Upper lobe of left lung (tissue), 6 donors: ENCODE measurements around the gene CAPN9. TPM values are rescaled to one million over a fixed set of nuclear protein-coding genes. Genes with fewer than 3 reads are reported as not detected.
A peak's percentile ranks its signal among the peaks of the same experiment; 100 is the strongest.
"Not testable (repeated sequence)": the region's sequence is repeated elsewhere in the genome, so short reads cannot be mapped to it uniquely, and the experiment has no call there.

Experiments
- ATAC-seq, 2 donors: fragments of 200-7000 bp; cut with Tn5 transposase; one replicate each; pipeline ENCODE4 v1.9.1; 2022; ENCODE audit warnings: mild to moderate bottlenecking in 2 of 2, moderate library complexity in 2 of 2; ENCODE audit not compliant: low FRiP score in 2 of 2
- DNase-seq, 2 donors: peaks; one replicate each; pipeline ENCODE4 v3.0.0-alpha.2; 2019 to 2020
- H3K27ac ChIP-seq, 4 donors: fragments of 200-600 bp; sonication (generic); one replicate each; pipeline ENCODE4 v1.5.1; 2016 to 2019
- H3K27me3 ChIP-seq, 4 donors: fragments of 200-600 bp; sonication (generic); one replicate each; pipeline ENCODE4 v1.5.1; 2017 to 2019
- H3K36me3 ChIP-seq, 4 donors: fragments of 200-600 bp; sonication (generic); one replicate each; pipeline ENCODE4 v1.5.1; 2016 to 2019
- H3K4me1 ChIP-seq, 4 donors: fragments of 200-600 bp; sonication (generic); one replicate each; pipeline ENCODE4 v1.5.1; 2018 to 2019
- H3K4me3 ChIP-seq, 4 donors: fragments of 200-600 bp; sonication (generic); one replicate each; pipeline ENCODE4 v1.5.1; 2017 to 2019; ENCODE audit warnings: mild to moderate bottlenecking in 2 of 4, moderate library complexity in 1 of 4
- H3K9me3 ChIP-seq, 4 donors: fragments of 200-600 bp; sonication (generic); one replicate each; pipeline ENCODE4 v1.5.1; 2018 to 2019
- CTCF ChIP-seq, 6 experiments: fragments of 450-650 bp in 4 of 6; fragments of 200-600 bp in 2 of 6; sonication (generic) in 2 of 6; IDR thresholded peaks; one replicate each; pipeline ENCODE4 v1.5.1; 2016 to 2019; ENCODE audit warnings: antibody characterized with exemption in 6 of 6
- EP300 ChIP-seq, 4 donors: sonication (generic); formaldehyde crosslinking; IDR thresholded peaks; one replicate each; pipeline ENCODE4 v1.5.1; 2017; ENCODE audit warnings: antibody characterized with exemption in 4 of 4, control low read depth in 2 of 4
- POLR2A ChIP-seq, 4 donors: fragments of 450-650 bp; IDR thresholded peaks; one replicate each; pipeline ENCODE4 v1.5.1; 2016 to 2017; ENCODE audit warnings: antibody characterized with exemption in 4 of 4, mild to moderate bottlenecking in 2 of 4
- POLR2AphosphoS5 ChIP-seq, 2 donors: sonication (generic); formaldehyde crosslinking; IDR thresholded peaks; one replicate each; pipeline ENCODE4 v1.5.1; 2017; ENCODE audit warnings: antibody characterized with exemption in 2 of 2
- WGBS, 2 donors: methylation state at CpG; one replicate each; pipeline ENCODE4 v1.1.5; 2017 to 2018; 5-methylcytosine and 5-hydroxymethylcytosine counted together
- total RNA-seq, 6 donors: library from RNA; depleted of rRNA in 4 of 6; stranded (reverse); fragments of >200 nt in 4 of 6; gene quantifications; one replicate each; pipeline versions ENCODE4 v1.1.0 to v1.2.1, GENCODE V29; 2016 to 2021
- donor health status: DM: no; HTN: no; CAD: no; lungs with moderate emphysema.
- donor health status: DM: no; HTN: yes; CAD: no; lungs with severe emphysema.

The CAPN9 gene
- total RNA-seq, 6 donors from 2014 or later, result 8.0 to 29.0 (median 19.6) TPM

- WGBS, 2 donors, result 31 to 47% methylated on average over 8 to 22 of the region's 24 CpGs
These were observed 33.0 kb upstream of the CAPN9 start, which contains the start of gene AGT for GRCh38 chr1:230713915-230714764. Gene AGT (minus strand): TSS chr1:230714122. CDS start chr1:230710823, 3,299 bp downstream.

GRCh38 chr1:230715510-230715909, 31.7 kb upstream of the CAPN9 start:
- DNase-seq (no peak), ATAC-seq (no peak)
- Histone ChIP-seq H3K27me3 (no peaks in the 10 kb centered on the region), H3K36me3 (no peaks in the 10 kb centered on the region), H3K27ac (no peak overlapping the region), H3K9me3 (no peaks in the 10 kb centered on the region), H3K4me3 (no peak overlapping the region), H3K4me1 (peaks cover 0 to 9% (median 6%) of the 10 kb centered on the region in 4 donors)
- TF ChIP-seq POLR2AphosphoS5 (IDR thresholded peaks at IDR 0.05), result no peak
- TF ChIP-seq EP300 (IDR thresholded peaks at IDR 0.05), result no peak
- no peak for TF ChIP-seq POLR2A (IDR thresholded peaks at IDR 0.05)
- WGBS, 2 donors, result 68 to 81% methylated on average over 3 of the region's 3 CpGs

More at GRCh38 chr1:230713915-230714764, 33.0 kb upstream of the CAPN9 start, which contains the start of gene AGT:
- H3K4me3 ChIP-seq, result peak within 1 kb of the TSS in 1 of 4 donors; percentile 13
- H3K4me1 ChIP-seq, result peaks cover 0 to 9% (median 6%) of the 10 kb centered on the region in 4 donors
- no peak for TF ChIP-seq EP300 (IDR thresholded peaks at IDR 0.05)
- no peak for TF ChIP-seq CTCF (IDR thresholded peaks at IDR 0.05)
- TF ChIP-seq POLR2AphosphoS5 (IDR thresholded peaks at IDR 0.05), result peak in 1 of 2 donors; percentile 9
- TF ChIP-seq POLR2A (IDR thresholded peaks at IDR 0.05), result no peak
- H3K36me3 ChIP-seq, result no peaks in the 10 kb centered on the region
- no peaks in the 10 kb centered on the region for H3K9me3 ChIP-seq
- peak within 1 kb of the TSS in 1 of 4 donors; percentile 3 for H3K27ac ChIP-seq
- DNase-seq (peak in 1 of 2 donors; percentile 52), ATAC-seq (peak; percentile 61 to 89)
- no peaks in the 10 kb centered on the region for H3K27me3 ChIP-seq

- not testable (repeated sequence) for H3K4me1 ChIP-seq, ATAC-seq, H3K9me3 ChIP-seq, H3K27me3 ChIP-seq, H3K27ac ChIP-seq, H3K4me3 ChIP-seq, H3K36me3 ChIP-seq, DNase-seq
- 55 to 63% methylated on average over 3 of the region's 3 CpGs for WGBS, 2 donors
These were observed 30.7 kb upstream of the CAPN9 start for GRCh38 chr1:230716453-230716852.

GRCh38 chr1:230717251-230717650, 29.9 kb upstream of the CAPN9 start:
- no peak overlapping the region for H3K4me3 ChIP-seq
- H3K27me3 ChIP-seq, result no peaks in the 10 kb centered on the region
- WGBS, 2 donors, result 64 to 88% methylated on average over 1 of the region's 1 CpG
- no peak for DNase-seq
- TF ChIP-seq POLR2A (IDR thresholded peaks at IDR 0.05), result no peak
- TF ChIP-seq EP300 (IDR thresholded peaks at IDR 0.05), result no peak
- TF ChIP-seq POLR2AphosphoS5 (IDR thresholded peaks at IDR 0.05), result no peak
- no peak for TF ChIP-seq CTCF (IDR thresholded peaks at IDR 0.05)
- H3K36me3 ChIP-seq, result no peaks in the 10 kb centered on the region
- H3K4me1 ChIP-seq, result peaks cover 0 to 9% (median 6%) of the 10 kb centered on the region in 4 donors
- H3K27ac ChIP-seq, result no peak overlapping the region
- ATAC-seq, result no peak
- H3K9me3 ChIP-seq, result peaks cover 0 to 3% (median 0%) of the 10 kb centered on the region in 4 donors

- ATAC-seq, DNase-seq: not testable (repeated sequence)
- WGBS, 2 donors, result 76 to 92% methylated on average over 3 of the region's 3 CpGs
These were observed 25.2 kb upstream of the CAPN9 start for GRCh38 chr1:230721849-230722522.

GRCh38 chr1:230725256-230726012, 21.8 kb upstream of the CAPN9 start:
- WGBS, 2 donors, result 69 to 75% methylated on average over 6 of the region's 6 CpGs
- no peak for TF ChIP-seq POLR2A (IDR thresholded peaks at IDR 0.05)
- no peak for TF ChIP-seq EP300 (IDR thresholded peaks at IDR 0.05)
- no peak for TF ChIP-seq CTCF (IDR thresholded peaks at IDR 0.05)
- no peak for TF ChIP-seq POLR2AphosphoS5 (IDR thresholded peaks at IDR 0.05)
- ATAC-seq, result no peak
- no peaks in the 10 kb centered on the region for H3K27me3 ChIP-seq
- H3K4me1 ChIP-seq, result no peaks in the 10 kb centered on the region
- H3K4me3 ChIP-seq, result no peak overlapping the region
- no peaks in the 10 kb centered on the region for H3K36me3 ChIP-seq
- H3K9me3 ChIP-seq, result peaks cover 0 to 5% (median 0%) of the 10 kb centered on the region in 4 donors
- DNase-seq, result no peak
- H3K27ac ChIP-seq, result no peak overlapping the region

More at GRCh38 chr1:230721849-230722522, 25.2 kb upstream of the CAPN9 start:
- H3K4me1 ChIP-seq, H3K36me3 ChIP-seq, H3K9me3 ChIP-seq, H3K27me3 ChIP-seq, H3K4me3 ChIP-seq, H3K27ac ChIP-seq: not testable (repeated sequence)
